HEK293 (cell line): ENCODE data around the gene PRDM5.

Experiments
- CTCF ChIP-seq: fragments of 450-650 bp; formaldehyde crosslinking; IDR thresholded peaks from 2 replicates; pipeline ENCODE4 v1.5.1; 2016; ENCODE audit warnings: missing biosample characterization, missing genetic modification characterization
- REPIN1 ChIP-seq: fragments of 450-650 bp; formaldehyde crosslinking; IDR thresholded peaks from 2 replicates; pipeline ENCODE4 v1.5.1; 2017; ENCODE audit warnings: missing biosample characterization, missing genetic modification characterization, low read depth
- SALL2 ChIP-seq: fragments of 450-650 bp; formaldehyde crosslinking; IDR thresholded peaks from 2 replicates; pipeline ENCODE4 v1.5.0; 2017; ENCODE audit warnings: missing biosample characterization, mild to moderate bottlenecking, missing genetic modification characterization, borderline replicate concordance
- ZBTB7A ChIP-seq: fragments of 450-650 bp; formaldehyde crosslinking; IDR thresholded peaks from 2 replicates; pipeline ENCODE4 v1.5.1; 2016; ENCODE audit warnings: low read depth, missing biosample characterization, missing genetic modification characterization
- ZNF10 ChIP-seq: fragments of 450-650 bp; formaldehyde crosslinking; IDR thresholded peaks from 2 replicates; pipeline ENCODE4 v1.5.1; 2017; ENCODE audit warnings: missing biosample characterization, missing genetic modification characterization
- ZNF169 ChIP-seq: fragments of 450-650 bp; formaldehyde crosslinking; IDR thresholded peaks from 2 replicates; pipeline ENCODE4 v1.5.1; 2016; ENCODE audit warnings: missing biosample characterization, missing genetic modification characterization
- TF ChIP-seq, protein P1 (sequence below): fragments of 450-650 bp; formaldehyde crosslinking; IDR thresholded peaks from 2 replicates; pipeline ENCODE4 v1.5.1; 2016; ENCODE audit warnings: missing biosample characterization, missing genetic modification characterization
- TF ChIP-seq, protein P2 (sequence below): fragments of 450-650 bp; formaldehyde crosslinking; IDR thresholded peaks from 2 replicates; pipeline ENCODE4 v1.5.1; 2016; ENCODE audit warnings: missing biosample characterization, missing genetic modification characterization
- TF ChIP-seq, protein P3 (sequence below): fragments of 450-650 bp; formaldehyde crosslinking; conservative IDR thresholded peaks from 2 replicates; pipeline ENCODE4 v1.5.1; 2016; ENCODE audit warnings: low read depth, missing biosample characterization, missing genetic modification characterization

GRCh38 chr4:120736312-120736711 is 186.2 kb downstream of the PRDM5 start:
- TF ChIP-seq, protein P1, sequence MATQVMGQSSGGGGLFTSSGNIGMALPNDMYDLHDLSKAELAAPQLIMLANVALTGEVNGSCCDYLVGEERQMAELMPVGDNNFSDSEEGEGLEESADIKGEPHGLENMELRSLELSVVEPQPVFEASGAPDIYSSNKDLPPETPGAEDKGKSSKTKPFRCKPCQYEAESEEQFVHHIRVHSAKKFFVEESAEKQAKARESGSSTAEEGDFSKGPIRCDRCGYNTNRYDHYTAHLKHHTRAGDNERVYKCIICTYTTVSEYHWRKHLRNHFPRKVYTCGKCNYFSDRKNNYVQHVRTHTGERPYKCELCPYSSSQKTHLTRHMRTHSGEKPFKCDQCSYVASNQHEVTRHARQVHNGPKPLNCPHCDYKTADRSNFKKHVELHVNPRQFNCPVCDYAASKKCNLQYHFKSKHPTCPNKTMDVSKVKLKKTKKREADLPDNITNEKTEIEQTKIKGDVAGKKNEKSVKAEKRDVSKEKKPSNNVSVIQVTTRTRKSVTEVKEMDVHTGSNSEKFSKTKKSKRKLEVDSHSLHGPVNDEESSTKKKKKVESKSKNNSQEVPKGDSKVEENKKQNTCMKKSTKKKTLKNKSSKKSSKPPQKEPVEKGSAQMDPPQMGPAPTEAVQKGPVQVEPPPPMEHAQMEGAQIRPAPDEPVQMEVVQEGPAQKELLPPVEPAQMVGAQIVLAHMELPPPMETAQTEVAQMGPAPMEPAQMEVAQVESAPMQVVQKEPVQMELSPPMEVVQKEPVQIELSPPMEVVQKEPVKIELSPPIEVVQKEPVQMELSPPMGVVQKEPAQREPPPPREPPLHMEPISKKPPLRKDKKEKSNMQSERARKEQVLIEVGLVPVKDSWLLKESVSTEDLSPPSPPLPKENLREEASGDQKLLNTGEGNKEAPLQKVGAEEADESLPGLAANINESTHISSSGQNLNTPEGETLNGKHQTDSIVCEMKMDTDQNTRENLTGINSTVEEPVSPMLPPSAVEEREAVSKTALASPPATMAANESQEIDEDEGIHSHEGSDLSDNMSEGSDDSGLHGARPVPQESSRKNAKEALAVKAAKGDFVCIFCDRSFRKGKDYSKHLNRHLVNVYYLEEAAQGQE (tag by site-specific recombination): no peak
- TF ChIP-seq, protein P2, sequence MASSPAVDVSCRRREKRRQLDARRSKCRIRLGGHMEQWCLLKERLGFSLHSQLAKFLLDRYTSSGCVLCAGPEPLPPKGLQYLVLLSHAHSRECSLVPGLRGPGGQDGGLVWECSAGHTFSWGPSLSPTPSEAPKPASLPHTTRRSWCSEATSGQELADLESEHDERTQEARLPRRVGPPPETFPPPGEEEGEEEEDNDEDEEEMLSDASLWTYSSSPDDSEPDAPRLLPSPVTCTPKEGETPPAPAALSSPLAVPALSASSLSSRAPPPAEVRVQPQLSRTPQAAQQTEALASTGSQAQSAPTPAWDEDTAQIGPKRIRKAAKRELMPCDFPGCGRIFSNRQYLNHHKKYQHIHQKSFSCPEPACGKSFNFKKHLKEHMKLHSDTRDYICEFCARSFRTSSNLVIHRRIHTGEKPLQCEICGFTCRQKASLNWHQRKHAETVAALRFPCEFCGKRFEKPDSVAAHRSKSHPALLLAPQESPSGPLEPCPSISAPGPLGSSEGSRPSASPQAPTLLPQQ: no peak
- no peak for TF ChIP-seq ZBTB7A (tag by site-specific recombination)
- TF ChIP-seq REPIN1 (tag by site-specific recombination): no peak
- no peak for TF ChIP-seq CTCF (tag by site-specific recombination)
- no peak for TF ChIP-seq ZNF169 (tag by site-specific recombination)
- no peak for TF ChIP-seq ZNF10 (tag by site-specific recombination)
- TF ChIP-seq, protein P3, sequence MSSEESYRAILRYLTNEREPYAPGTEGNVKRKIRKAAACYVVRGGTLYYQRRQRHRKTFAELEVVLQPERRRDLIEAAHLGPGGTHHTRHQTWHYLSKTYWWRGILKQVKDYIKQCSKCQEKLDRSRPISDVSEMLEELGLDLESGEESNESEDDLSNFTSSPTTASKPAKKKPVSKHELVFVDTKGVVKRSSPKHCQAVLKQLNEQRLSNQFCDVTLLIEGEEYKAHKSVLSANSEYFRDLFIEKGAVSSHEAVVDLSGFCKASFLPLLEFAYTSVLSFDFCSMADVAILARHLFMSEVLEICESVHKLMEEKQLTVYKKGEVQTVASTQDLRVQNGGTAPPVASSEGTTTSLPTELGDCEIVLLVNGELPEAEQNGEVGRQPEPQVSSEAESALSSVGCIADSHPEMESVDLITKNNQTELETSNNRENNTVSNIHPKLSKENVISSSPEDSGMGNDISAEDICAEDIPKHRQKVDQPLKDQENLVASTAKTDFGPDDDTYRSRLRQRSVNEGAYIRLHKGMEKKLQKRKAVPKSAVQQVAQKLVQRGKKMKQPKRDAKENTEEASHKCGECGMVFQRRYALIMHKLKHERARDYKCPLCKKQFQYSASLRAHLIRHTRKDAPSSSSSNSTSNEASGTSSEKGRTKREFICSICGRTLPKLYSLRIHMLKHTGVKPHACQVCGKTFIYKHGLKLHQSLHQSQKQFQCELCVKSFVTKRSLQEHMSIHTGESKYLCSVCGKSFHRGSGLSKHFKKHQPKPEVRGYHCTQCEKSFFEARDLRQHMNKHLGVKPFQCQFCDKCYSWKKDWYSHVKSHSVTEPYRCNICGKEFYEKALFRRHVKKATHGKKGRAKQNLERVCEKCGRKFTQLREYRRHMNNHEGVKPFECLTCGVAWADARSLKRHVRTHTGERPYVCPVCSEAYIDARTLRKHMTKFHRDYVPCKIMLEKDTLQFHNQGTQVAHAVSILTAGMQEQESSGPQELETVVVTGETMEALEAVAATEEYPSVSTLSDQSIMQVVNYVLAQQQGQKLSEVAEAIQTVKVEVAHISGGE: no peak
- no peak for TF ChIP-seq SALL2 (tag by site-specific recombination)
